D721Med (cell line): ENCODE measurements around the gene NLGN1.

Source experiments
- DNase-seq: peaks from one replicate; pipeline ENCODE4 v3.0.0; 2011; ENCODE audit warnings: low spot score; ENCODE audit not compliant: insufficient read length
- FAIRE-seq: peaks from 2 replicates; lab custom pipeline; 2011; peaks lifted over from hg19 to GRCh38; lab: Jason Lieb, UNC
- CTCF ChIP-seq: IDR thresholded peaks from 2 replicates; pipeline ENCODE4 v1.5.1; 2012; ENCODE audit warnings: mild to moderate bottlenecking, control low read depth; ENCODE audit not compliant: insufficient read depth; ENCODE audit errors: missing control alignments

NLGN1 gene

GRCh38 chr3:174010907-174011306, 613.4 kb downstream of the NLGN1 start:
- TF ChIP-seq CTCF = no peak
- FAIRE-seq (no peak), DNase-seq (no peak)

- no peak for DNase-seq
- TF ChIP-seq CTCF = no peak
- FAIRE-seq = no peak
Observed at GRCh38 chr3:174016186-174016585, 618.6 kb downstream of the NLGN1 start.

GRCh38 chr3:174020156-174020555, 622.6 kb downstream of the NLGN1 start:
- FAIRE-seq (no peak), DNase-seq (no peak)
- TF ChIP-seq CTCF = no peak

- TF ChIP-seq CTCF = no peak
- DNase-seq (no peak), FAIRE-seq (no peak)
Observed at GRCh38 chr3:174023421-174023820, 625.9 kb downstream of the NLGN1 start.

GRCh38 chr3:174028673-174029072, 631.1 kb downstream of the NLGN1 start:
- FAIRE-seq (no peak), DNase-seq (no peak)
- no peak for TF ChIP-seq CTCF

GRCh38 chr3:174035328-174035886, 637.9 kb downstream of the NLGN1 start:
- TF ChIP-seq CTCF = no peak
- DNase-seq (no peak), FAIRE-seq (no peak)

GRCh38 chr3:174046311-174046710, 648.8 kb downstream of the NLGN1 start:
- FAIRE-seq (no peak), DNase-seq (no peak)
- TF ChIP-seq CTCF = no peak
